MM.1S (cell line): ENCODE results near the gene NCF2.

ENCODE experiments used
- CTCF ChIP-seq: fragments of 300-600 bp; sonication (generic); IDR thresholded peaks from 2 replicates; pipeline ENCODE4 v1.5.1; 2016; ENCODE audit warnings: antibody characterized with exemption, low read length, mixed read lengths
- EZH2phosphoT487 ChIP-seq: fragments of 300-600 bp; sonication (generic); IDR thresholded peaks from 2 replicates; pipeline ENCODE4 v1.6.1; 2018; ENCODE audit warnings: antibody characterized with exemption, low read length

GRCh38 chr1:183632114-183632513 lies 41.9 kb upstream of the NCF2 start:
- TF ChIP-seq CTCF (no peak), EZH2phosphoT487 (no peak)
